Skin epidermis (tissue), 12 donors: ENCODE results near the gene INTS3.

Experiments used
- H3K27ac ChIP-seq, 21 experiments: fragments of 200-600 bp; sonication (generic) in 11 of 21; one replicate each; pipeline ENCODE4 v1.5.0; 2020; ENCODE audit warnings: mild to moderate bottlenecking in 3 of 21, inconsistent platforms in 2 of 21, moderate library complexity in 2 of 21
- H3K4me3 ChIP-seq, 7 experiments: fragments of 200-600 bp; sonication (generic) in 2 of 7; one replicate each; pipeline ENCODE4 v1.5.0; 2020; ENCODE audit warnings: inconsistent platforms in 2 of 7, mild to moderate bottlenecking in 2 of 7, moderate library complexity in 1 of 7

The INTS3 gene

DNA sequence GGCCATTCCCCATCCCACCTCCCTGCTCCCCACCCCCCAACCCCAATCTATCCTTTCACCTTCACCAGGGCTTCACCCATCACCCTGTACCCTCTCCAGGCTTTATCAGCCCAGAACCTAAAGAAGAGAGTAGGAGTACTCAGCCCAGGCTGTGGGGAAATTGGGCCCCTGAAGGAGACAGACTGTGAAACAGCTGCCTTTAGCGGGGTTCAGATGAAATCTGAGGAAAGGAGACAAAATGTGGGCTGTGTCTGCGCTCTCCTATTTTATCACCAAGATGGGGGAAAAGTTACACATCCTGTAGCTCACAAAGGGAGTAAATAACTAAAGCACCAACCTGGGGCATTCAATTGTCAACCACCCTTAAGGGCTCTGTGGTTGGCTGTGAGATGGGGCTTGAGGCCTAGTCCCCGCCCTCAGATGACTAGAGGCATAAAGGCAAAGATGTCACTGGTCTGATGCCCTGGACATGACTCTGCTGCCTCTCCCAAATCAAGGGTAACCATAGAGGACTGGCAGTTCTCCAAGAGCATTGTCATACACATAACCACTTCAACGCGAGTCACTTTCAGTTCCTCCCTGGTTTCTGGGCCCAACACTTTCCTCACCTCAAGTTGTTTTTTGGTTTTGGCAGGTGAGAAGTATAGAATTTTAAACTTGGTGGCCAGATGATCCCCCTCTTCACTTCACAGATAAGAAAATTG is 77.3 kb downstream of the INTS3 start:
- Histone ChIP-seq H3K27ac (peak overlapping the region in 13 of 21 experiments; percentile 2 to 64 (median 33)), H3K4me3 (no peak overlapping the region)

DNA sequence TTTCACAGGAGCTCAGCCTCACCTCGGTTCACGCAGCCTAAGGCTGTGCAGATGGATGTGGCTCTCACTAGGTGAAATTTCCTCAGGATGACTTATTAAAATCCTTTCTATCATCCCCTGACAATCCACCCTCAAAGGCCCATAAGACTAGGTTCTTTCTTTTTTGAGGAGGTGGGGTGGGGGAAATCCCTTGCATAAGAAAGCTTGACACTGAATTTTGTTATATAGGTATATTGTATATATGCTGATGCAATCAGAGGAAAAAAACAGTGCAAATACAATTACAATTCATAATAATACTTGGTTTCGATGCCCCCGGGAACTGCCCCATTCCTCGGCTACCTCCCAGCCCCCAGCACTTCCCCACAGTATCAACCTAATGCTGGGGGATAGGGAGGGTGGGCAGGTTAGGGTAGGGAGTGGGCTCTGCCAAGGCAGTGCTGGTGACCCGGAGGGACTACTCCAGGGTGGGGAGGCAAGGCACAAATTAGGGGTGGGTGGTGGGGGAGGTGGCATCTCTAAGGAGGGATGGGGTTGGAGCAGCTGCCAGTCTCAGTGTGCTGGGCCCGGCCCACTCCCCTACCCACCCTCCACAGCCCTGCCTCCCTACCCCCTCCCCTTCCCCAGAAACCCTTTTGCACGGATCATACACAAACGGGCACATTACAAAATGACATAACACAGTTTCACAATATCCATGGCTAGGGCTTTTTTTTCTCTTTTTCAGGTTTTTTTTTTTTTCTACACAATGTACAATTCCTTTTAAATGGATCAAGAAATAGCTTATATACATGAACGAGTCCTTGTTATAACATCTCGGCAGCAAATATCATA is 78.3 kb downstream of the INTS3 start:
- no peak overlapping the region for H3K4me3 ChIP-seq
- H3K27ac ChIP-seq = peak overlapping the region in 8 of 21 experiments; percentile 6 to 64 (median 32)

DNA sequence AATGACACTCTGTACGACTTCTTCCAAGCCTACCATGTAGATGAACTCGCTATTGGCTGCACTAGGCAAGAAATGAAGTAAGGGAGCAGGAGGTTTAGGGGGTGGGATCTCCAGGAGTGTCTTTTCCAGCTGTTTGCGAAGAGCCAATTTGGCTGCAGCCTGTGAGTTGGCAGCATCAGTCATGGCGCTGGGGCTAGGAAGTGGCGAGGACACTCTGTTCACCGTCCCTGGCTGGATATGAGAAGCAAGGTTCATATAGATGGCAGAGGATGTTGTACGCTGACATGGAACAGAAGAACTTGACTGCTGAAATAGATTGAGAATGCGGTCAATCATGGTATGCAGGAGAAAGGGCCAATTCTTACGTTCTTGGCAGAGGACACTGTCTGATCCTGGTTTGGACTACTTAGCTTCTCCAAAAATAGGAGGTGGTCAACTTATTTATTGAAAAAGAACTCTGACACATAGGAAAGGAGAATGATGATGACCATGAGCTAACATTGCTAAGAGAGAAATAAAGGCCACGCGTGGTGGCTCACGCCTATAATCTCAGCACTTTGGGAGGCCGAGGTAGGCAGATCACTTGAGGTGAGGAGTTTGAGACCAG is 88.5 kb downstream of the INTS3 start:
- Histone ChIP-seq H3K4me3 (no peak overlapping the region), H3K27ac (no peak overlapping the region)

DNA sequence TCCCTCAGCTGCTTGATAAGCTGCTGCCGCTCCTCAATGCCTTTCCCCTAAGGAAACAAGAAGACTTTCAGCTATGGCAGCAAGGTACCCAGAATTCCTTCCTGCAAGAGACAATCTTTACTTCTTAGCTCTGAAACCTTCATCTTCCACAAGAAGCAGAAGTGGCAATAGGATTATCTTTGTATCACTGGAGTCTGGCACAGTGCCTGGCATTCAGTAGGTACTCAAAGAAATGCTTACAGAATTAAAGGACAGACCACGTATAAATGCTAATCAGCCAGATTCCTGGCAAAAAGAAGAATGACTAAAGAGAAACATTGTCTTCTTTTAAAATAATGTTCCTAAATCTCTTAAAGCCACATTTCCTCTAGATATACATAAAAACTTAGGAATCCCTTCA is 91.0 kb downstream of the INTS3 start:
- no peak overlapping the region for H3K4me3 ChIP-seq
- no peak overlapping the region for H3K27ac ChIP-seq
